B cell (primary cell): ENCODE measurements around the gene PSKH1. TPM values are rescaled to one million over a fixed set of nuclear protein-coding genes. Genes with fewer than 3 reads are reported as not detected.

ENCODE experiments used
- ATAC-seq: fragments of 200-7000 bp; cut with Tn5 transposase; one replicate; pipeline ENCODE4 v1.10.0; 2021; ENCODE audit warnings: low read depth, mild to moderate bottlenecking, moderate number of reproducible peaks, moderate library complexity
- CTCF ChIA-PET: fragments of 350-600 bp; sonication (Branson Sonifier 250); formaldehyde crosslinking; loops from one replicate; lab custom pipeline; 2021; ENCODE audit warnings: antibody characterized with exemption, inconsistent platforms; lab: Charles Lee
- POLR2A ChIA-PET: fragments of 350-600 bp; sonication (Branson Sonifier 250); formaldehyde crosslinking; loops from one replicate; lab custom pipeline; 2021; ENCODE audit warnings: antibody characterized with exemption; lab: Charles Lee
- DNase-seq: peaks from one replicate; pipeline ENCODE4 v3.0.0; 2013
- H2AFZ ChIP-seq: 2 replicates; pipeline ENCODE4 v1.6.1; 2012; ENCODE audit warnings: mild to moderate bottlenecking, low read depth, low read length; ENCODE audit not compliant: insufficient read depth, poor library complexity, severe bottlenecking
- H3K27ac ChIP-seq, 2 donors: 1 replicate in 1 of 2; 2 replicates in 1 of 2; pipeline ENCODE4 v1.5.1; 2012 to 2013; ENCODE audit warnings: low read length in 2 of 2, mild to moderate bottlenecking in 2 of 2, moderate library complexity in 1 of 2
- H3K27me3 ChIP-seq, 4 experiments: fragments of 200-600 bp in 1 of 4; sonication (generic) in 1 of 4; replicated peaks in 1 of 4; 1 replicate in 2 of 4; 2 replicates in 2 of 4; pipeline versions ENCODE4 v1.6.1 to v1.7.0; 2013 to 2016; ENCODE audit warnings: low read length in 3 of 4, mild to moderate bottlenecking in 2 of 4, mixed read lengths in 1 of 4, moderate library complexity in 1 of 4; ENCODE audit not compliant: insufficient read depth in 4 of 4, control insufficient read depth in 3 of 4; ENCODE audit errors: control extremely low read depth in 1 of 4
- H3K36me3 ChIP-seq, 2 experiments: replicated peaks in 1 of 2; 1 replicate in 1 of 2; 2 replicates in 1 of 2; pipeline versions ENCODE4 v1.6.1 to v1.7.1; 2013; ENCODE audit warnings: low read length in 1 of 2; ENCODE audit not compliant: insufficient read depth in 2 of 2, control insufficient read depth in 1 of 2; ENCODE audit errors: control extremely low read depth in 1 of 2, extremely low read depth in 1 of 2
- H3K4me1 ChIP-seq, 2 donors: fragments of 200-600 bp in 1 of 2; sonication (generic) in 1 of 2; 1 replicate in 1 of 2; 2 replicates in 1 of 2; pipeline versions ENCODE4 v1.5.1 to v1.6.1; 2013 to 2017; ENCODE audit warnings: low read length in 2 of 2; ENCODE audit not compliant: control insufficient read depth in 2 of 2, insufficient read depth in 2 of 2
- H3K4me2 ChIP-seq: replicated peaks from 2 replicates; pipeline ENCODE3; 2012; ENCODE audit warnings: mild to moderate bottlenecking, low read depth, low read length; ENCODE audit not compliant: poor library complexity, severe bottlenecking
- H3K4me3 ChIP-seq, 5 experiments: fragments of 200-600 bp in 1 of 5; sonication (generic) in 1 of 5; 1 replicate in 3 of 5; 2 replicates in 2 of 5; pipeline versions ENCODE4 v1.5.1 to v1.7.0; 2011 to 2016; ENCODE audit warnings: low read length in 4 of 5, mild to moderate bottlenecking in 4 of 5, low read depth in 2 of 5, control low read depth in 1 of 5, moderate library complexity in 1 of 5; ENCODE audit not compliant: insufficient read depth in 1 of 5; ENCODE audit errors: control extremely low read depth in 1 of 5, extremely low read depth in 1 of 5
- H3K79me2 ChIP-seq: fragments of 200-600 bp; sonication (generic); one replicate; pipeline ENCODE4 v1.6.0; 2016; ENCODE audit warnings: low read length; ENCODE audit not compliant: control insufficient read depth, insufficient read depth
- H3K9ac ChIP-seq: fragments of 200-600 bp; sonication (generic); 2 replicates; pipeline ENCODE4 v1.6.1; 2017; ENCODE audit warnings: mild to moderate bottlenecking, low read length, moderate library complexity
- H3K9me3 ChIP-seq, 3 donors: one replicate each; pipeline versions ENCODE4 v1.6.1 to v1.7.1; 2013; ENCODE audit warnings: low read length in 2 of 3; ENCODE audit not compliant: control insufficient read depth in 2 of 3, insufficient read depth in 1 of 3; ENCODE audit errors: control extremely low read depth in 1 of 3
- H4K20me1 ChIP-seq: 2 replicates; pipeline ENCODE4 v1.6.0; 2012; ENCODE audit warnings: mild to moderate bottlenecking, low read length; ENCODE audit not compliant: insufficient read depth, control insufficient read depth, poor library complexity, severe bottlenecking
- H3K27ac Mint-ChIP-seq: one replicate; pipeline ENCODE4 v1.8.0; 2021; ENCODE audit warnings: mixed read lengths
- H3K27me3 Mint-ChIP-seq: one replicate; pipeline ENCODE4 v1.8.0; 2021; ENCODE audit warnings: mixed read lengths
- H3K4me1 Mint-ChIP-seq: one replicate; pipeline ENCODE4 v1.8.0; 2021; ENCODE audit warnings: mixed read lengths
- H3K4me3 Mint-ChIP-seq: one replicate; pipeline ENCODE4 v1.8.0; 2021; ENCODE audit warnings: mixed read lengths
- H3K9me3 Mint-ChIP-seq: one replicate; pipeline ENCODE4 v1.8.0; 2022; ENCODE audit warnings: mixed read lengths; ENCODE audit not compliant: insufficient read depth
- CTCF ChIP-seq: fragments of 200-600 bp; IDR thresholded peaks from one replicate; pipeline ENCODE4 v1.8.0; 2022; ENCODE audit warnings: antibody characterized with exemption, mild to moderate bottlenecking
- EZH2 ChIP-seq: IDR thresholded peaks from 2 replicates; pipeline ENCODE4 v1.6.1; 2012; ENCODE audit warnings: borderline replicate concordance, low read depth, mild to moderate bottlenecking, moderate library complexity, low read length; ENCODE audit not compliant: insufficient read depth, poor library complexity, severe bottlenecking
- WGBS: methylation state at CpG from one replicate; pipeline ENCODE4 v1.1.5; 2013; ENCODE audit warnings: missing lambda C conversion rate; ENCODE audit not compliant: insufficient coverage; 5-methylcytosine and 5-hydroxymethylcytosine counted together
- intact Hi-C: fragments of 100-400 bp; cut with micrococcal nuclease; formaldehyde crosslinking; loops from one replicate; pipeline ENCODE4 v1.10.0; 2022
- polyA plus RNA-seq: library from polyadenylated mRNA; depleted of rRNA; stranded (reverse); fragments of >200 nt; gene quantifications from 2 replicates; pipeline ENCODE4 v1.2.3, GENCODE V29; 2012
- total RNA-seq, 2 donors: library from RNA; stranded (reverse); fragments of 120-200 nt in 1 of 2; gene quantifications; 1 replicate in 1 of 2; 2 replicates in 1 of 2; pipeline versions ENCODE4 v1.2.3 to v1.2.4, GENCODE V29; 2013 to 2022

The PSKH1 gene
- total and polyA plus RNA-seq, 2 donors (not counting 1 experiment from before 2014, with no cell fraction given): 20.1 to 29.1 TPM

GRCh38 chr16:67942510-67943255 is 49.6 kb downstream of the PSKH1 start:
- Histone ChIP-seq H3K4me1 (peaks cover 10 to 28% of the 10 kb centered on the region in 2 donors), H3K27ac (no peak overlapping the region), H3K79me2 (peaks cover 56% of the 10 kb centered on the region), H3K9me3 (no peaks in the 10 kb centered on the region), H3K4me3 (no peak overlapping the region), H3K36me3 (peaks cover 0 to 9% of the 10 kb centered on the region in 2 experiments), H3K9ac (no peak overlapping the region), H2AFZ (no peak overlapping the region), H4K20me1 (peaks cover 11% of the 10 kb centered on the region), H3K4me2 (no peak overlapping the region), H3K27me3 (no peaks in the 10 kb centered on the region)
- TF ChIP-seq CTCF (no peak), EZH2 (no peak)
- no peak for DNase-seq
- Mint-ChIP-seq H3K4me3 (no peak overlapping the region), H3K9me3 (no peaks in the 10 kb centered on the region), H3K4me1 (peaks cover 14% of the 10 kb centered on the region), H3K27ac (no peak overlapping the region), H3K27me3 (no peaks in the 10 kb centered on the region)
- ATAC-seq: no peak
- ChIA-PET CTCF (interaction anchor here (0.7 to 2.9 kb wide), 8 partner anchors 7 to 126 kb away, joined by 3 to 12 read pairs (median 4); partner anchors contain the start of gene NRN1L), POLR2A (interaction anchor here (0.6 kb wide), 2 partner anchors 22 to 825 kb away, joined by 3 read pairs; no protein-coding TSS in a partner anchor)
- intact Hi-C loops: no loop called here
- WGBS: 97% methylated on average over 27 of the region's 27 CpGs

GRCh38 chr16:67943256-67943618 is 50.2 kb downstream of the PSKH1 start:
- 97% methylated on average over 6 of the region's 6 CpGs for WGBS
- no peak overlapping the region for H3K4me3 ChIP-seq
- DNase-seq (no peak), ATAC-seq (no peak)
- H4K20me1 ChIP-seq: peaks cover 11% of the 10 kb centered on the region
- TF ChIP-seq CTCF (no peak), EZH2 (no peak)
- Mint-ChIP-seq H3K27ac (no peak overlapping the region), H3K4me1 (peaks cover 14% of the 10 kb centered on the region), H3K4me3 (no peak overlapping the region), H3K27me3 (no peaks in the 10 kb centered on the region), H3K9me3 (no peaks in the 10 kb centered on the region)
- H3K9ac ChIP-seq: no peak overlapping the region
- peaks cover 52% of the 10 kb centered on the region for H3K79me2 ChIP-seq
- no peaks in the 10 kb centered on the region for H3K9me3 ChIP-seq
- H2AFZ ChIP-seq: no peak overlapping the region
- H3K27ac ChIP-seq: no peak overlapping the region
- ChIA-PET CTCF (interaction anchor here (0.9 to 2.9 kb wide), 3 partner anchors 15 to 98 kb away, joined by 3 to 12 read pairs (median 5); partner anchors contain the start of gene NRN1L), POLR2A (interaction anchor here (0.6 kb wide), 3 partner anchors 23 to 826 kb away, joined by 3 to 7 read pairs (median 3); no protein-coding TSS in a partner anchor)
- no peaks in the 10 kb centered on the region for H3K27me3 ChIP-seq
- H3K4me2 ChIP-seq: no peak overlapping the region
- intact Hi-C loops: no loop called here
- H3K36me3 ChIP-seq: peaks cover 0 to 9% of the 10 kb centered on the region in 2 experiments
- peaks cover 10 to 24% of the 10 kb centered on the region in 2 donors for H3K4me1 ChIP-seq
